B cell (primary cell): ENCODE data around the gene IPO4. TPM values are rescaled to one million over a fixed set of nuclear protein-coding genes. Genes with fewer than 3 reads are reported as not detected.

ENCODE experiments used
- ATAC-seq: fragments of 200-7000 bp; cut with Tn5 transposase; one replicate; pipeline ENCODE4 v1.10.0; 2021; ENCODE audit warnings: low read depth, mild to moderate bottlenecking, moderate number of reproducible peaks, moderate library complexity
- CTCF ChIA-PET: fragments of 350-600 bp; sonication (Branson Sonifier 250); formaldehyde crosslinking; loops from one replicate; lab custom pipeline; 2021; ENCODE audit warnings: antibody characterized with exemption, inconsistent platforms; lab: Charles Lee
- POLR2A ChIA-PET: fragments of 350-600 bp; sonication (Branson Sonifier 250); formaldehyde crosslinking; loops from one replicate; lab custom pipeline; 2021; ENCODE audit warnings: antibody characterized with exemption; lab: Charles Lee
- DNase-seq: peaks from one replicate; pipeline ENCODE4 v3.0.0; 2013
- H2AFZ ChIP-seq: 2 replicates; pipeline ENCODE4 v1.6.1; 2012; ENCODE audit warnings: mild to moderate bottlenecking, low read depth, low read length; ENCODE audit not compliant: insufficient read depth, poor library complexity, severe bottlenecking
- H3K27ac ChIP-seq, 2 donors: 1 replicate in 1 of 2; 2 replicates in 1 of 2; pipeline ENCODE4 v1.5.1; 2012 to 2013; ENCODE audit warnings: low read length in 2 of 2, mild to moderate bottlenecking in 2 of 2, moderate library complexity in 1 of 2
- H3K27me3 ChIP-seq, 4 experiments: fragments of 200-600 bp in 1 of 4; sonication (generic) in 1 of 4; replicated peaks in 1 of 4; 1 replicate in 2 of 4; 2 replicates in 2 of 4; pipeline versions ENCODE4 v1.6.1 to v1.7.0; 2013 to 2016; ENCODE audit warnings: low read length in 3 of 4, mild to moderate bottlenecking in 2 of 4, mixed read lengths in 1 of 4, moderate library complexity in 1 of 4; ENCODE audit not compliant: insufficient read depth in 4 of 4, control insufficient read depth in 3 of 4; ENCODE audit errors: control extremely low read depth in 1 of 4
- H3K36me3 ChIP-seq, 2 experiments: replicated peaks in 1 of 2; 1 replicate in 1 of 2; 2 replicates in 1 of 2; pipeline versions ENCODE4 v1.6.1 to v1.7.1; 2013; ENCODE audit warnings: low read length in 1 of 2; ENCODE audit not compliant: insufficient read depth in 2 of 2, control insufficient read depth in 1 of 2; ENCODE audit errors: control extremely low read depth in 1 of 2, extremely low read depth in 1 of 2
- H3K4me1 ChIP-seq, 2 donors: fragments of 200-600 bp in 1 of 2; sonication (generic) in 1 of 2; 1 replicate in 1 of 2; 2 replicates in 1 of 2; pipeline versions ENCODE4 v1.5.1 to v1.6.1; 2013 to 2017; ENCODE audit warnings: low read length in 2 of 2; ENCODE audit not compliant: control insufficient read depth in 2 of 2, insufficient read depth in 2 of 2
- H3K4me2 ChIP-seq: replicated peaks from 2 replicates; pipeline ENCODE3; 2012; ENCODE audit warnings: mild to moderate bottlenecking, low read depth, low read length; ENCODE audit not compliant: poor library complexity, severe bottlenecking
- H3K4me3 ChIP-seq, 5 experiments: fragments of 200-600 bp in 1 of 5; sonication (generic) in 1 of 5; 1 replicate in 3 of 5; 2 replicates in 2 of 5; pipeline versions ENCODE4 v1.5.1 to v1.7.0; 2011 to 2016; ENCODE audit warnings: low read length in 4 of 5, mild to moderate bottlenecking in 4 of 5, low read depth in 2 of 5, control low read depth in 1 of 5, moderate library complexity in 1 of 5; ENCODE audit not compliant: insufficient read depth in 1 of 5; ENCODE audit errors: control extremely low read depth in 1 of 5, extremely low read depth in 1 of 5
- H3K79me2 ChIP-seq: fragments of 200-600 bp; sonication (generic); one replicate; pipeline ENCODE4 v1.6.0; 2016; ENCODE audit warnings: low read length; ENCODE audit not compliant: control insufficient read depth, insufficient read depth
- H3K9ac ChIP-seq: fragments of 200-600 bp; sonication (generic); 2 replicates; pipeline ENCODE4 v1.6.1; 2017; ENCODE audit warnings: mild to moderate bottlenecking, low read length, moderate library complexity
- H3K9me3 ChIP-seq, 3 donors: one replicate each; pipeline versions ENCODE4 v1.6.1 to v1.7.1; 2013; ENCODE audit warnings: low read length in 2 of 3; ENCODE audit not compliant: control insufficient read depth in 2 of 3, insufficient read depth in 1 of 3; ENCODE audit errors: control extremely low read depth in 1 of 3
- H4K20me1 ChIP-seq: 2 replicates; pipeline ENCODE4 v1.6.0; 2012; ENCODE audit warnings: mild to moderate bottlenecking, low read length; ENCODE audit not compliant: insufficient read depth, control insufficient read depth, poor library complexity, severe bottlenecking
- H3K27ac Mint-ChIP-seq: one replicate; pipeline ENCODE4 v1.8.0; 2021; ENCODE audit warnings: mixed read lengths
- H3K27me3 Mint-ChIP-seq: one replicate; pipeline ENCODE4 v1.8.0; 2021; ENCODE audit warnings: mixed read lengths
- H3K4me1 Mint-ChIP-seq: one replicate; pipeline ENCODE4 v1.8.0; 2021; ENCODE audit warnings: mixed read lengths
- H3K4me3 Mint-ChIP-seq: one replicate; pipeline ENCODE4 v1.8.0; 2021; ENCODE audit warnings: mixed read lengths
- H3K9me3 Mint-ChIP-seq: one replicate; pipeline ENCODE4 v1.8.0; 2022; ENCODE audit warnings: mixed read lengths; ENCODE audit not compliant: insufficient read depth
- CTCF ChIP-seq: fragments of 200-600 bp; IDR thresholded peaks from one replicate; pipeline ENCODE4 v1.8.0; 2022; ENCODE audit warnings: antibody characterized with exemption, mild to moderate bottlenecking
- EZH2 ChIP-seq: IDR thresholded peaks from 2 replicates; pipeline ENCODE4 v1.6.1; 2012; ENCODE audit warnings: borderline replicate concordance, low read depth, mild to moderate bottlenecking, moderate library complexity, low read length; ENCODE audit not compliant: insufficient read depth, poor library complexity, severe bottlenecking
- WGBS: methylation state at CpG from one replicate; pipeline ENCODE4 v1.1.5; 2013; ENCODE audit warnings: missing lambda C conversion rate; ENCODE audit not compliant: insufficient coverage; 5-methylcytosine and 5-hydroxymethylcytosine counted together
- intact Hi-C: fragments of 100-400 bp; cut with micrococcal nuclease; formaldehyde crosslinking; loops from one replicate; pipeline ENCODE4 v1.10.0; 2022
- polyA plus RNA-seq: library from polyadenylated mRNA; depleted of rRNA; stranded (reverse); fragments of >200 nt; gene quantifications from 2 replicates; pipeline ENCODE4 v1.2.3, GENCODE V29; 2012
- total RNA-seq, 2 donors: library from RNA; stranded (reverse); fragments of 120-200 nt in 1 of 2; gene quantifications; 1 replicate in 1 of 2; 2 replicates in 1 of 2; pipeline versions ENCODE4 v1.2.3 to v1.2.4, GENCODE V29; 2013 to 2022

The IPO4 gene
- total and polyA plus RNA-seq, 2 donors (not counting 1 experiment from before 2014, with no cell fraction given) = 28.3 to 35.0 TPM

GRCh38 chr14:24150993-24151392 is 37.6 kb downstream of the IPO4 start:
- peaks cover 33% of the 10 kb centered on the region for H3K4me1 Mint-ChIP-seq
- no peak overlapping the region for H3K4me3 Mint-ChIP-seq
- Histone ChIP-seq H3K4me3 (no peak overlapping the region), H2AFZ (no peak overlapping the region), H3K27ac (no peak overlapping the region), H3K36me3 (peaks cover 5 to 57% of the 10 kb centered on the region in 2 experiments), H3K9me3 (no peaks in the 10 kb centered on the region), H3K27me3 (no peaks in the 10 kb centered on the region), H3K4me2 (no peak overlapping the region), H3K4me1 (peaks cover 10 to 21% of the 10 kb centered on the region in 2 donors), H4K20me1 (peaks cover 37% of the 10 kb centered on the region), H3K79me2 (peaks cover 65% of the 10 kb centered on the region), H3K9ac (no peak overlapping the region)
- intact Hi-C loops = no loop called here
- no peak overlapping the region for H3K27ac Mint-ChIP-seq
- ATAC-seq = no peak
- ChIA-PET CTCF (interaction anchor here (0.6 to 2.3 kb wide), 7 partner anchors 10 to 60 kb away, joined by 3 to 14 read pairs (median 6); partner anchors contain the start of genes EMC9, IRF9 and PSME1), POLR2A (interaction anchor here (0.7 to 0.9 kb wide), 3 partner anchors 10 to 1061 kb away, joined by 3 to 13 read pairs (median 3); partner anchors contain the start of gene IRF9)
- no peaks in the 10 kb centered on the region for H3K27me3 Mint-ChIP-seq
- TF ChIP-seq CTCF = no peak
- no peak for TF ChIP-seq EZH2
- H3K9me3 Mint-ChIP-seq = no peaks in the 10 kb centered on the region
- WGBS = 99% methylated on average over 8 of the region's 9 CpGs
- no peak for DNase-seq

GRCh38 chr14:24150567-24150966 is 38.0 kb downstream of the IPO4 start:
- H3K4me1 Mint-ChIP-seq = peaks cover 38% of the 10 kb centered on the region
- no peak overlapping the region for H3K27ac Mint-ChIP-seq
- Histone ChIP-seq H3K9ac (no peak overlapping the region), H3K4me1 (peaks cover 14 to 25% of the 10 kb centered on the region in 2 donors), H2AFZ (no peak overlapping the region), H3K4me2 (no peak overlapping the region), H3K27ac (no peak overlapping the region), H3K79me2 (peaks cover 67% of the 10 kb centered on the region), H3K36me3 (peaks cover 2 to 53% of the 10 kb centered on the region in 2 experiments), H4K20me1 (peaks cover 41% of the 10 kb centered on the region), H3K27me3 (no peaks in the 10 kb centered on the region), H3K9me3 (no peaks in the 10 kb centered on the region), H3K4me3 (no peak overlapping the region)
- ATAC-seq (no peak), DNase-seq (no peak)
- peak overlapping the region; percentile 18 for H3K4me3 Mint-ChIP-seq
- 99% methylated on average over 8 of the region's 9 CpGs for WGBS
- intact Hi-C loops = no loop called here
- no peaks in the 10 kb centered on the region for H3K9me3 Mint-ChIP-seq
- TF ChIP-seq CTCF = no peak
- no peaks in the 10 kb centered on the region for H3K27me3 Mint-ChIP-seq
- ChIA-PET CTCF (interaction anchor here (0.6 to 2.3 kb wide), 6 partner anchors 9 to 60 kb away, joined by 3 to 14 read pairs (median 6); partner anchors contain the start of genes EMC9, IRF9 and PSME1), POLR2A (interaction anchor here (0.7 to 0.9 kb wide), 3 partner anchors 11 to 1061 kb away, joined by 3 to 13 read pairs (median 3); partner anchors contain the start of gene IRF9)
